SK-N-SH (cell line): Measurements from ENCODE around the gene SH2B3. TPM values are rescaled to one million over a fixed set of nuclear protein-coding genes. Genes with fewer than 3 reads are reported as not detected.
A peak's percentile ranks its signal among the peaks of the same experiment; 100 is the strongest.

ENCODE experiments used
- CTCF ChIA-PET: fragments of 300-600, 350-600 bp; formaldehyde crosslinking; extraction: SDS; loops from one replicate; lab custom pipeline; 2021; lab: Yijun Ruan, JAX
- POLR2A ChIA-PET: fragments of 350-600 bp; sonication (Branson Sonifier 250); formaldehyde crosslinking; extraction: SDS; loops from one replicate; lab custom pipeline; 2020; ENCODE audit warnings: antibody characterized with exemption, inconsistent platforms; lab: Yijun Ruan, JAX
- DNase-seq: peaks from one replicate; pipeline ENCODE4 v3.0.0; 2012
- H2AFZ ChIP-seq: fragments of 200-600 bp; sonication (generic); 2 replicates; pipeline ENCODE4 v1.8.1; 2016; ENCODE audit warnings: antibody characterized with exemption, mild to moderate bottlenecking, low read depth
- H3F3A ChIP-seq: fragments of 200-600 bp; sonication (generic); replicated peaks from 2 replicates; pipeline ENCODE3; 2016; ENCODE audit warnings: antibody characterized with exemption, mild to moderate bottlenecking; ENCODE audit not compliant: insufficient read depth
- H3K27ac ChIP-seq, 2 experiments: fragments of 200-500 bp in 1 of 2; fragments of 200-600 bp in 1 of 2; sonication (Bioruptor generic) in 1 of 2; sonication (generic), shearing (Covaris generic) in 1 of 2; 2 replicates each; pipeline versions ENCODE4 v1.5.1 to v1.6.1; 2014 to 2016; ENCODE audit warnings: low read depth in 2 of 2, inconsistent platforms in 1 of 2, low read length in 1 of 2, mild to moderate bottlenecking in 1 of 2, mixed read lengths in 1 of 2
- H3K27me3 ChIP-seq: fragments of 200-600 bp; sonication (generic), shearing (Covaris generic); 2 replicates; pipeline ENCODE4 v1.6.1; 2016; ENCODE audit warnings: mixed run types; ENCODE audit not compliant: insufficient read depth
- H3K36me3 ChIP-seq, 2 experiments: fragments of 200-500 bp in 1 of 2; fragments of 200-600 bp in 1 of 2; sonication (Bioruptor generic) in 1 of 2; sonication (generic) in 1 of 2; replicated peaks in 1 of 2; 2 replicates each; pipeline versions ENCODE3 to v1.5.1; 2014 to 2016; ENCODE audit warnings: low read length in 1 of 2, mild to moderate bottlenecking in 1 of 2; ENCODE audit not compliant: insufficient read depth in 2 of 2, control insufficient read depth in 1 of 2
- H3K4me1 ChIP-seq, 2 experiments: fragments of 200-500 bp in 1 of 2; fragments of 200-600 bp in 1 of 2; sonication (Bioruptor generic) in 1 of 2; sonication (generic), shearing (Covaris generic) in 1 of 2; 2 replicates each; pipeline versions ENCODE4 v1.5.1 to v1.6.1; 2014 to 2016; ENCODE audit warnings: low read depth in 1 of 2, low read length in 1 of 2, mixed run types in 1 of 2; ENCODE audit not compliant: insufficient read depth in 2 of 2, control insufficient read depth in 1 of 2
- H3K4me2 ChIP-seq: fragments of 200-600 bp; sonication (generic), shearing (Covaris generic); 2 replicates; pipeline ENCODE4 v1.6.1; 2017; ENCODE audit warnings: mixed run types
- H3K4me3 ChIP-seq, 2 experiments: fragments of 200-500 bp in 1 of 2; fragments of 200-600 bp in 1 of 2; sonication (Bioruptor generic) in 1 of 2; sonication (generic), shearing (Covaris generic) in 1 of 2; 2 replicates each; pipeline versions ENCODE4 v1.5.1 to v1.8.1; 2014 to 2016; ENCODE audit warnings: low read depth in 2 of 2, inconsistent platforms in 1 of 2, low read length in 1 of 2, mild to moderate bottlenecking in 1 of 2, mixed read lengths in 1 of 2, moderate library complexity in 1 of 2
- H3K79me2 ChIP-seq: fragments of 200-600 bp; sonication (generic); 2 replicates; pipeline ENCODE4 v1.8.1; 2017; ENCODE audit warnings: mild to moderate bottlenecking; ENCODE audit not compliant: insufficient read depth
- H3K9ac ChIP-seq: fragments of 200-600 bp; sonication (generic); 2 replicates; pipeline ENCODE4 v1.6.1; 2017; ENCODE audit warnings: mixed run types
- H3K9me2 ChIP-seq: fragments of 200-600 bp; sonication (generic); 2 replicates; pipeline ENCODE4 v1.6.1; 2017; ENCODE audit warnings: mixed run types
- H3K9me3 ChIP-seq: fragments of 200-600 bp; sonication (generic); 2 replicates; pipeline ENCODE4 v1.6.1; 2017; ENCODE audit warnings: mixed run types, mild to moderate bottlenecking, moderate library complexity
- H4K20me1 ChIP-seq: fragments of 200-600 bp; sonication (generic); 2 replicates; pipeline ENCODE4 v1.6.1; 2017; ENCODE audit warnings: mild to moderate bottlenecking, mixed run types; ENCODE audit not compliant: insufficient read depth
- CHD2 ChIP-seq: fragments of 150-350 bp; IDR thresholded peaks from 2 replicates; pipeline ENCODE4 v1.6.1; 2018; ENCODE audit warnings: low read length; ENCODE audit not compliant: partially characterized antibody
- CTCF ChIP-seq: fragments of 200-600 bp; sonication (generic); IDR thresholded peaks from 2 replicates; pipeline ENCODE4 v1.6.1; 2017; ENCODE audit warnings: antibody characterized with exemption, mild to moderate bottlenecking, moderate library complexity
- ELF1 ChIP-seq: IDR thresholded peaks from 2 replicates; pipeline ENCODE4 v1.4.0; 2012
- GABPA ChIP-seq: IDR thresholded peaks from 2 replicates; pipeline ENCODE4 v1.4.0; 2012; ENCODE audit warnings: low read depth, mild to moderate bottlenecking
- IRF3 ChIP-seq: fragments of 150-350 bp; IDR thresholded peaks from 2 replicates; pipeline ENCODE4 v1.6.1; 2016; ENCODE audit warnings: mild to moderate bottlenecking, low read depth, low read length
- MXI1 ChIP-seq: IDR thresholded peaks from 2 replicates; pipeline ENCODE4 v1.6.1; 2012; ENCODE audit warnings: mild to moderate bottlenecking, low read depth, low read length, improper control_type of control experiment
- NRF1 ChIP-seq: IDR thresholded peaks from 2 replicates; pipeline ENCODE4 v1.6.1; 2012; ENCODE audit warnings: low read depth, mild to moderate bottlenecking, low read length
- PBX3 ChIP-seq: IDR thresholded peaks from 2 replicates; pipeline ENCODE4; 2012
- RAD21 ChIP-seq: IDR thresholded peaks from 2 replicates; pipeline ENCODE4 v1.6.1; 2012; ENCODE audit warnings: mild to moderate bottlenecking, low read length
- RCOR1 ChIP-seq: fragments of 150-350 bp; IDR thresholded peaks from 2 replicates; pipeline ENCODE4 v1.6.1; 2017; ENCODE audit warnings: antibody characterized with exemption, low read length
- SMC3 ChIP-seq: IDR thresholded peaks from 2 replicates; pipeline ENCODE4 v1.6.1; 2012; ENCODE audit warnings: low read depth, low read length, improper control_type of control experiment
- USF1 ChIP-seq: IDR thresholded peaks from 2 replicates; pipeline ENCODE4 v1.4.0; 2012; ENCODE audit warnings: low read depth, borderline replicate concordance
- USF2 ChIP-seq: fragments of 150-350 bp; IDR thresholded peaks from 2 replicates; pipeline ENCODE4 v1.6.1; 2017; ENCODE audit warnings: antibody characterized with exemption, low read length, low read depth, borderline replicate concordance
- ZBTB33 ChIP-seq: IDR thresholded peaks from 2 replicates; pipeline ENCODE4 v1.4.0; 2012; ENCODE audit warnings: low read depth, borderline replicate concordance
- WGBS: methylation state at CpG from one replicate; pipeline ENCODE4 v1.1.6; 2017; ENCODE audit warnings: low lambda C conversion rate; 5-methylcytosine and 5-hydroxymethylcytosine counted together
- polyA plus RNA-seq, 3 experiments: library from polyadenylated mRNA; depleted of rRNA; stranded (reverse); fragments of >200 nt; gene quantifications; 2 replicates each; pipeline ENCODE4 v1.2.3, GENCODE V29; 2012

Gene SH2B3
- polyA plus RNA-seq, 1 of the 3 experiments (the other 2 are of a cell fraction): 15.6 TPM

GRCh38 chr12:111446631-111447570, 41.2 kb downstream of the SH2B3 start:
- Histone ChIP-seq H3K4me2 (no peak overlapping the region), H3K27me3 (no peaks in the 10 kb centered on the region), H3K36me3 (peaks cover 34 to 75% of the 10 kb centered on the region in 2 experiments), H3K9me3 (no peaks in the 10 kb centered on the region), H3K4me3 (no peak overlapping the region), H3K9ac (no peak overlapping the region), H2AFZ (no peak overlapping the region), H3K79me2 (peaks cover 49% of the 10 kb centered on the region), H3K4me1 (peaks cover 29 to 55% of the 10 kb centered on the region in 2 experiments; a peak in 2 of 4 replicates), H3K9me2 (no peaks in the 10 kb centered on the region), H3K27ac (peak overlapping the region; percentile 34 to 85; a peak in 3 of 4 replicates), H4K20me1 (peaks cover 67% of the 10 kb centered on the region), H3F3A (peaks cover 74% of the 10 kb centered on the region)
- no peak for DNase-seq
- WGBS: 91% methylated on average over 4 of the region's 20 CpGs
- CTCF ChIA-PET: interaction anchor here (1.0 to 28.3 kb wide), 3 partner anchors 12 to 45 kb away, joined by 3 to 618 read pairs (median 5); partner anchors contain the start of gene SH2B3
- TF ChIP-seq PBX3 (no peak), RCOR1 (no peak), ELF1 (no peak), GABPA (no peak), CTCF (no peak), ZBTB33 (no peak), RAD21 (no peak), SMC3 (no peak), MXI1 (no peak), USF1 (no peak), IRF3 (no peak), USF2 (no peak), CHD2 (no peak), NRF1 (no peak)
- POLR2A ChIA-PET: no interaction called here
